SU-DHL-6 (cell line): ENCODE measurements around the gene BBX.
"Not testable (repeated sequence)": the region's sequence is repeated elsewhere in the genome, so short reads cannot be mapped to it uniquely, and the experiment has no call there.

Experiments
- H2AFZ ChIP-seq: fragments of 200-600 bp; sonication (generic); 2 replicates; pipeline ENCODE4 v1.6.1; 2014; ENCODE audit warnings: low read depth, mild to moderate bottlenecking, moderate library complexity, mixed read lengths, antibody characterized with exemption, low read length; ENCODE audit not compliant: severe bottlenecking
- H3F3A ChIP-seq: fragments of 200-600 bp; shearing (Covaris generic); 2 replicates; pipeline ENCODE4 v1.6.0; 2016; ENCODE audit warnings: antibody characterized with exemption, mild to moderate bottlenecking; ENCODE audit not compliant: insufficient read depth
- H3K27ac ChIP-seq: fragments of 200-600 bp; sonication (generic); 2 replicates; pipeline ENCODE4 v1.5.1; 2016; ENCODE audit warnings: low read depth, mild to moderate bottlenecking, low read length, moderate library complexity, mixed read lengths
- H3K27me3 ChIP-seq: fragments of 200-600 bp; sonication (generic), shearing (Covaris generic); 2 replicates; pipeline ENCODE4 v1.6.0; 2014; ENCODE audit warnings: mild to moderate bottlenecking, low read length
- H3K36me3 ChIP-seq: fragments of 200-600 bp; sonication (generic); 2 replicates; pipeline ENCODE4 v1.6.1; 2014; ENCODE audit warnings: mild to moderate bottlenecking, low read length, mixed read lengths
- H3K4me2 ChIP-seq: fragments of 300-600, 200-600 bp; shearing (Covaris generic), sonication (generic); 2 replicates; pipeline ENCODE4 v1.6.0; 2014; ENCODE audit warnings: low read length, low read depth, mild to moderate bottlenecking; ENCODE audit not compliant: poor library complexity, severe bottlenecking
- H3K4me3 ChIP-seq: fragments of 200-600 bp; sonication (generic); 2 replicates; pipeline ENCODE4 v1.5.1; 2014; ENCODE audit warnings: antibody characterized with exemption, low read length, mild to moderate bottlenecking, mixed read lengths; ENCODE audit not compliant: insufficient read depth, poor library complexity, severe bottlenecking
- H3K79me2 ChIP-seq: fragments of 200-600 bp; sonication (generic); 2 replicates; pipeline ENCODE4 v1.6.1; 2014; ENCODE audit warnings: mild to moderate bottlenecking, low read length, moderate library complexity; ENCODE audit not compliant: insufficient read depth
- H3K9ac ChIP-seq: fragments of 200-600 bp; sonication (generic); 2 replicates; pipeline ENCODE4 v1.7.0; 2014; ENCODE audit warnings: mild to moderate bottlenecking, low read length
- H3K9me2 ChIP-seq: fragments of 200-600 bp; sonication (generic); replicated peaks from 2 replicates; pipeline ENCODE4 v1.6.1; 2014; ENCODE audit warnings: low read length; ENCODE audit not compliant: insufficient read depth
- H3K9me3 ChIP-seq: fragments of 200-600 bp; sonication (generic); 2 replicates; pipeline ENCODE4 v1.6.1; 2014; ENCODE audit warnings: low read length, mixed read lengths; ENCODE audit not compliant: insufficient read depth
- H4K20me1 ChIP-seq: fragments of 200-600 bp; sonication (generic); 2 replicates; pipeline ENCODE4 v1.6.1; 2014; ENCODE audit warnings: low read depth, mild to moderate bottlenecking, antibody characterized with exemption, low read length, moderate library complexity, mixed read lengths
- EZH2phosphoT487 ChIP-seq: fragments of 200-600 bp; sonication (generic), shearing (Covaris generic); conservative IDR thresholded peaks from 2 replicates; pipeline ENCODE4 v1.6.1; 2018; ENCODE audit warnings: mild to moderate bottlenecking, antibody characterized with exemption, low read length, moderate library complexity, mixed read lengths
- TF ChIP-seq, protein P1 (sequence below): fragments of 200-600 bp; sonication (generic); IDR thresholded peaks from one replicate; pipeline ENCODE4 v1.5.1; 2017; ENCODE audit warnings: antibody characterized with exemption, mild to moderate bottlenecking, low read length, moderate library complexity; ENCODE audit not compliant: insufficient read depth, poor library complexity, severe bottlenecking

The BBX gene

DNA sequence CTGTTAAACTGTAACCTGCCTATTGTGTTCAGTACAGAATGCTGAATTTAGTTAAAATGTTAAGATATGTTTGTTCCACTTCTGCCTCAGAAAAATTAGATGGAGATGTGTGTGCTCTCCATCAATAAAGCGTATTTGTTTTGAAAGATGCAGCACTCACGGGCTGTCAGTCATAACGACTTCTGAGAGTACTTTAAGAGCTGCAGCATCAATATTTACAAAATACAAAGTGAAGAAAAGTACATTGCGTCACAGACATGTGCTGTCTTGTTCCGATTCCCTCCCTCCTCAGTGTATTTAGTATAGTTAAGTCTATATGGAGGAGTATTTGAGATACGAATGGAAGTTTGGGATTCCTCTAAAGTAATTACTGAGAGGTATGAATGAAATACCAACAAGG is 166.6 kb downstream of the BBX start:
- no peaks in the 10 kb centered on the region for H3K9me2 ChIP-seq
- H3K4me2 ChIP-seq: no peak overlapping the region
- no peaks in the 10 kb centered on the region for H3K9me3 ChIP-seq
- no peaks in the 10 kb centered on the region for H3K27me3 ChIP-seq
- no peaks in the 10 kb centered on the region for H3K79me2 ChIP-seq
- no peak overlapping the region for H2AFZ ChIP-seq
- H3K9ac ChIP-seq: no peak overlapping the region
- H3F3A ChIP-seq: no peaks in the 10 kb centered on the region
- no peaks in the 10 kb centered on the region for H3K36me3 ChIP-seq
- H4K20me1 ChIP-seq: no peaks in the 10 kb centered on the region
- no peak overlapping the region for H3K27ac ChIP-seq
- H3K4me3 ChIP-seq: no peak overlapping the region
- no peak for TF ChIP-seq EZH2phosphoT487

DNA sequence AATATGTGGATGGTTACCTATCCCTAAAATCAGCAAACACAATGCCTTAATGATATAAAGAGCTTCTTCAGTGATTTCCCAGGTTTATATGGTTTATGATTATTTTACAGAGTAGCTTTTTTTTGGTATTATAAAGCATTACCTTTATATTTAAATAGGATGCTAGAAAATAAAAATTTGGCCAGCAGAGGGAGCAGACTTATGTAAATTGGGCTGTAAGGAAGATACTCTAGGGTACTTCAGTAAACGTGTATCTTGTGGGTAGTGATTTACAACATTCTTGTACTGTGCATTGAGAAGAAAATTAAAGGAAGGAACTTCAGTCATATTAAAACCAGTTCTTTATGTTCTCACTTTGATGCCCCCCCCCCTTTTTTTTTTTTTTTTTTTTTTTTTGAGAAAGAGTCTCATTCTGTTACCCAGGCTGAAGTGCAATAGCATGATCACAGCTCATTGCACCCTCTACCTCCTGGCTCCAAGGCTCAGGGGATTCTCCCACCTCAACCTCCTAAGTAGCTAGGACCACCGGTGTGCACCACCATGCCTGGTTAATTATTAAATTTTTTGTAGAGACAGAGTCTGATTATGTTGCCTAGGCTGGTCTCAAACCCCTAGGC is 167.9 kb downstream of the BBX start:
- TF ChIP-seq EZH2phosphoT487: no peak
- TF ChIP-seq, protein P1, sequence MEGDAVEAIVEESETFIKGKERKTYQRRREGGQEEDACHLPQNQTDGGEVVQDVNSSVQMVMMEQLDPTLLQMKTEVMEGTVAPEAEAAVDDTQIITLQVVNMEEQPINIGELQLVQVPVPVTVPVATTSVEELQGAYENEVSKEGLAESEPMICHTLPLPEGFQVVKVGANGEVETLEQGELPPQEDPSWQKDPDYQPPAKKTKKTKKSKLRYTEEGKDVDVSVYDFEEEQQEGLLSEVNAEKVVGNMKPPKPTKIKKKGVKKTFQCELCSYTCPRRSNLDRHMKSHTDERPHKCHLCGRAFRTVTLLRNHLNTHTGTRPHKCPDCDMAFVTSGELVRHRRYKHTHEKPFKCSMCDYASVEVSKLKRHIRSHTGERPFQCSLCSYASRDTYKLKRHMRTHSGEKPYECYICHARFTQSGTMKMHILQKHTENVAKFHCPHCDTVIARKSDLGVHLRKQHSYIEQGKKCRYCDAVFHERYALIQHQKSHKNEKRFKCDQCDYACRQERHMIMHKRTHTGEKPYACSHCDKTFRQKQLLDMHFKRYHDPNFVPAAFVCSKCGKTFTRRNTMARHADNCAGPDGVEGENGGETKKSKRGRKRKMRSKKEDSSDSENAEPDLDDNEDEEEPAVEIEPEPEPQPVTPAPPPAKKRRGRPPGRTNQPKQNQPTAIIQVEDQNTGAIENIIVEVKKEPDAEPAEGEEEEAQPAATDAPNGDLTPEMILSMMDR: peak; percentile 52
- no peak overlapping the region for H3K4me2 ChIP-seq
- no peaks in the 10 kb centered on the region for H3K9me3 ChIP-seq
- no peak overlapping the region for H2AFZ ChIP-seq
- no peaks in the 10 kb centered on the region for H3K27me3 ChIP-seq
- H3F3A ChIP-seq: no peaks in the 10 kb centered on the region
- H3K9ac ChIP-seq: no peak overlapping the region
- no peaks in the 10 kb centered on the region for H3K9me2 ChIP-seq
- H4K20me1 ChIP-seq: no peaks in the 10 kb centered on the region
- H3K36me3 ChIP-seq: no peaks in the 10 kb centered on the region
- no peak overlapping the region for H3K27ac ChIP-seq
- no peak overlapping the region for H3K4me3 ChIP-seq
- no peaks in the 10 kb centered on the region for H3K79me2 ChIP-seq

DNA sequence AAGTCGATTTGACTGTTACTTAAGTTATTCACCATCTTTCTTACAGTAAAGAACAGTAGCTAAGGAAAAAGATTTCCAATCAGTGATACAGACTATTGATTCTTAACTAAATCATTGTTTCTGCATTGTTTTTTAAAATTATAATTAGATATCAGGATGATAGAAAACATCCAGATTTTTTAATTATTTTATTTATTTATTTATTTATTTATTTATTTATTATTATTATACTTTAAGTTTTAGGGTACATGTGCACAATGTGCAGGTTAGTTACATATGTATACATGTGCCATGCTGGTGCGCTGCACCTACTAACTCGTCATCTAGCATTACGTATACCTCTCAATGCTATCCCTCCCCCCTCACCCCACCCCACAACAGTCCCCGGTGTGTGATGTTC is 169.2 kb downstream of the BBX start:
- not testable (repeated sequence) for H3K9me3 ChIP-seq, H3K9me2 ChIP-seq, H3K9ac ChIP-seq, H3K79me2 ChIP-seq, H2AFZ ChIP-seq, H3F3A ChIP-seq, H3K36me3 ChIP-seq, H3K4me3 ChIP-seq, H3K4me2 ChIP-seq, H3K27ac ChIP-seq, H3K27me3 ChIP-seq, H4K20me1 ChIP-seq

DNA sequence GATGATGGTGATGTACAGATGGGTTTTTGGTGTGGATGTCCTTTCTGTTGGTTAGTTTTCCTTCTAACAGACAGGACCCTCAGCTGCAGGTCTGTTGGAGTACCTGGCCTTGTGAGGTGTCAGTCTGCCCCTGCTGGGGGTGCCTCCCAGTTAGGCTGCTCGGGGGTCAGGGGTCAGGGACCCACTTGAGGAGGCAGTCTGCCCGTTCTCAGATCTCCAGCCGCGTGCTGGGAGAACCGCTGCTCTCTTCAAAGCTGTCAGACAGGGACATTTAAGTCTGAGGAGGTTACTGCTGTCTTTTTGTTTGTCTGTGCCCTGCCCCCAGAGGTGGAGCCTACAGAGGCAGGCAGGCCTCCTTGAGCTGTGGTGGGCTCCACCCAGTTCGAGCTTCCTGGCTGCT is 174.6 kb downstream of the BBX start:
- not testable (repeated sequence) for H3K4me2 ChIP-seq, H3K27me3 ChIP-seq, H4K20me1 ChIP-seq, H3K36me3 ChIP-seq, H3K4me3 ChIP-seq, H3K9ac ChIP-seq, H3K27ac ChIP-seq, H3K79me2 ChIP-seq, H3K9me2 ChIP-seq, H2AFZ ChIP-seq, H3F3A ChIP-seq, H3K9me3 ChIP-seq

DNA sequence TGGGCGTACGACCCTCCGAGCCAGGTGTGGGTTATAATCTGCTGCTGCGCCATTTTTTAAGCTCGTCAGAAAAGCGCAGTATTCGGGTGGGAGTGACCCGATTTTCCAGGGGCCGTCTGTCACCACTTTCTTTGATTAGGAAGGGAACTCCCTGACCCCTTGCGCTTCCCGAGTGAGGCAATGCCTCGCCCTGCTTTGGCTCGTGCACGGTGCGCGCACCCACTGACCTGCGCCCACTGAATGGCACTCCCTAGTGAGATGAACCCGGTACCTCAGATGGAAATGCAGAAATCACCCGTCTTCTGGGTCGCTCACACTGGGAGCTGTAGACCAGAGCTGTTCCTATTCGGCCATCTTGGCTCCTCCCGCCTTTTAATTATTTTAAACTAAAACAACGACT is 175.1 kb downstream of the BBX start:
- not testable (repeated sequence) for H3F3A ChIP-seq, H4K20me1 ChIP-seq, H3K27ac ChIP-seq, H3K4me3 ChIP-seq, H3K4me2 ChIP-seq, H2AFZ ChIP-seq, H3K27me3 ChIP-seq, H3K9ac ChIP-seq, H3K9me3 ChIP-seq, H3K79me2 ChIP-seq, H3K36me3 ChIP-seq, H3K9me2 ChIP-seq
